GM12878 (cell line): ENCODE results near the gene DFFB. TPM values are rescaled to one million over a fixed set of nuclear protein-coding genes. Genes with fewer than 3 reads are reported as not detected.

Source experiments
- ATAC-seq: fragments of 200-7000 bp; cut with Tn5 transposase; 3 replicates; pipeline ENCODE4 v1.9.1; 2020; ENCODE audit warnings: mild to moderate bottlenecking, moderate library complexity
- BruUV-seq: library from RNA; stranded (reverse); fragments of 400-500 nt; replicated peaks from 2 replicates; lab custom pipeline; 2021; lab: Mats Ljungman, UMichigan
- CTCF ChIA-PET: fragments of 300-600 bp; sonication (Branson Sonifier 250); formaldehyde crosslinking; extraction: SDS; loops from one replicate; lab custom pipeline; 2021; ENCODE audit warnings: inconsistent platforms; lab: Yijun Ruan, JAX
- POLR2A ChIA-PET: fragments of 350-600 bp; formaldehyde crosslinking; extraction: SDS; loops from one replicate; lab custom pipeline; 2021; ENCODE audit warnings: inconsistent platforms; lab: Charles Lee
- RAD21 ChIA-PET: fragments of 300-600 bp; sonication (Branson Sonifier 250); formaldehyde crosslinking; loops from one replicate; lab custom pipeline; 2023; ENCODE audit warnings: antibody characterized with exemption; ENCODE audit not compliant: unreplicated experiment; lab: Charles Lee
- SMC1A ChIA-PET: fragments of 300-600 bp; sonication (Branson Sonifier 250); formaldehyde crosslinking; loops from one replicate; lab custom pipeline; 2023; ENCODE audit not compliant: unreplicated experiment, uncharacterized antibody; lab: Charles Lee
- DNase-seq: peaks from one replicate; pipeline ENCODE4 v3.0.0-alpha.2; 2011; ENCODE audit warnings: low read depth, low spot score
- FAIRE-seq: peaks from 3 replicates; lab custom pipeline; 2011; peaks lifted over from hg19 to GRCh38; lab: Jason Lieb, UNC
- H2AFZ ChIP-seq: 2 replicates; pipeline ENCODE4 v1.6.0; 2011; ENCODE audit warnings: low read depth, low read length, control low read depth; ENCODE audit not compliant: control insufficient read depth
- H3K27ac ChIP-seq: 2 replicates; pipeline ENCODE4 v1.5.1; 2011; ENCODE audit warnings: control low read depth; ENCODE audit not compliant: control insufficient read depth, insufficient read depth
- H3K27me3 ChIP-seq, 2 experiments: replicated peaks in 1 of 2; 2 replicates each; pipeline versions ENCODE4 v1.6.0 to v1.6.1; 2011; ENCODE audit warnings: low read length in 1 of 2; ENCODE audit not compliant: control insufficient read depth in 2 of 2, insufficient read depth in 2 of 2
- H3K36me3 ChIP-seq, 2 experiments: 2 replicates each; pipeline ENCODE4 v1.5.1; 2011; ENCODE audit warnings: low read length in 1 of 2; ENCODE audit not compliant: control insufficient read depth in 2 of 2, insufficient read depth in 2 of 2
- H3K4me1 ChIP-seq: 2 replicates; pipeline ENCODE4 v1.6.1; 2011; ENCODE audit warnings: mild to moderate bottlenecking, low read length, moderate library complexity, mixed read lengths; ENCODE audit not compliant: control insufficient read depth, insufficient read depth
- H3K4me2 ChIP-seq: 2 replicates; pipeline ENCODE4 v1.6.0; 2011; ENCODE audit warnings: control low read depth; ENCODE audit not compliant: control insufficient read depth, insufficient read depth
- H3K4me3 ChIP-seq: fragments of 200-600 bp; sonication (generic); 2 replicates; pipeline ENCODE4 v1.5.1; 2016
- H3K79me2 ChIP-seq: 2 replicates; pipeline ENCODE4 v1.6.0; 2011; ENCODE audit warnings: low read length; ENCODE audit not compliant: control insufficient read depth, insufficient read depth
- H3K9ac ChIP-seq: 2 replicates; pipeline ENCODE4 v1.8.0; 2011; ENCODE audit warnings: low read length, control low read depth, mixed read lengths; ENCODE audit not compliant: control insufficient read depth, insufficient read depth
- H3K9me3 ChIP-seq: replicated peaks from 3 replicates; pipeline ENCODE4 v1.5.1; 2011; ENCODE audit warnings: mild to moderate bottlenecking, low read length; ENCODE audit not compliant: control insufficient read depth, insufficient read depth
- H4K20me1 ChIP-seq: 2 replicates; pipeline ENCODE4 v1.6.0; 2011; ENCODE audit not compliant: control insufficient read depth, insufficient read depth
- CBFB ChIP-seq: IDR thresholded peaks from 2 replicates; pipeline ENCODE4 v1.6.1; 2016; ENCODE audit warnings: antibody characterized with exemption, low read depth
- CUX1 ChIP-seq: IDR thresholded peaks from 2 replicates; pipeline ENCODE4 v1.6.1; 2012; ENCODE audit warnings: improper control_type of control experiment, low read depth, low read length; ENCODE audit not compliant: insufficient replicate concordance
- EED ChIP-seq: sonication (generic); IDR thresholded peaks from 2 replicates; pipeline ENCODE4 v1.6.1; 2016; ENCODE audit warnings: antibody characterized with exemption, low read depth
- FOXM1 ChIP-seq: IDR thresholded peaks from 2 replicates; pipeline ENCODE4 v1.6.1; 2012; ENCODE audit warnings: low read depth, mild to moderate bottlenecking, inconsistent platforms, low read length, moderate library complexity
- HCFC1 ChIP-seq: fragments of 150-350 bp; IDR thresholded peaks from 2 replicates; pipeline ENCODE4 v1.6.1; 2014; ENCODE audit warnings: low read length
- HDAC6 ChIP-seq: fragments of 200-600 bp; sonication (generic); IDR thresholded peaks from one replicate; pipeline ENCODE4 v1.8.0; 2017; ENCODE audit warnings: antibody characterized with exemption; ENCODE audit not compliant: unreplicated experiment
- MYC ChIP-seq: IDR thresholded peaks from 2 replicates; pipeline ENCODE4 v1.6.1; 2011; ENCODE audit warnings: mild to moderate bottlenecking, low read length, moderate library complexity, inconsistent platforms; ENCODE audit not compliant: insufficient read depth, insufficient replicate concordance, insufficient read length, severe bottlenecking
- NR2C2 ChIP-seq: IDR thresholded peaks from 2 replicates; pipeline ENCODE4 v1.6.1; 2011; ENCODE audit warnings: borderline replicate concordance, low read depth; ENCODE audit not compliant: control insufficient read depth, insufficient read length
- PBX3 ChIP-seq: IDR thresholded peaks from 2 replicates; pipeline ENCODE4 v1.6.1; 2011; ENCODE audit warnings: mild to moderate bottlenecking, low read depth, low read length, moderate library complexity; ENCODE audit not compliant: insufficient replicate concordance
- POLR2A ChIP-seq: IDR thresholded peaks from 2 replicates; pipeline ENCODE4 v1.6.1; 2011; ENCODE audit warnings: low read depth, mild to moderate bottlenecking, low read length
- RAD21 ChIP-seq: IDR thresholded peaks from 2 replicates; pipeline ENCODE4 v1.6.1; 2011; ENCODE audit warnings: mild to moderate bottlenecking, low read depth, low read length, moderate library complexity; ENCODE audit not compliant: insufficient read depth
- WGBS: methylation state at CpG from one replicate; pipeline ENCODE4 v1.1.6; 2016; ENCODE audit warnings: low lambda C conversion rate; ENCODE audit not compliant: insufficient replicate concordance, insufficient coverage; ENCODE audit errors: missing lambda C conversion rate; 5-methylcytosine and 5-hydroxymethylcytosine counted together
- in situ Hi-C: fragments of 300-500 bp; cut with MboI; formaldehyde crosslinking; loops from 9 replicates; pipeline ENCODE4 v1.14.3; 2018; ENCODE audit warnings: mixed read lengths
- intact Hi-C: fragments of 100-400 bp; cut with micrococcal nuclease; formaldehyde crosslinking; loops from one replicate; pipeline ENCODE4 v1.14.2; 2022; ENCODE audit not compliant: unreplicated experiment
- polyA plus RNA-seq, 11 experiments: library from polyadenylated mRNA; depleted of rRNA in 4 of 11; unstranded in 6 of 11; stranded (reverse) in 5 of 11; fragments of >200 nt; fragmentation: Nextera tagmentation in 4 of 11; fragmentation: Illumina TruSeq in 1 of 11; extraction: Ambion mirVana in 4 of 11; extraction: Trizol in 1 of 11; gene quantifications; 1 replicate in 1 of 11; 2 replicates in 10 of 11; pipeline versions ENCODE4 v1.2.1 to v1.2.3, GENCODE V29; 2011 to 2016; ENCODE audit warnings: inconsistent platforms in 2 of 11, missing spikeins in 2 of 11, low read depth in 1 of 11
- total RNA-seq, 4 experiments: library from RNA; depleted of rRNA in 3 of 4; stranded (reverse); fragments of >200 nt in 3 of 4; fragmentation: Illumina TruSeq in 1 of 4; extraction: Trizol in 1 of 4; gene quantifications; 2 replicates each; pipeline versions ENCODE4 v1.2.1 to v1.2.3, GENCODE V29; 2013 to 2021

The DFFB gene
- total and polyA plus RNA-seq, 10 of the 15 experiments (the other 5 are each of a cell fraction or from before 2014, with no cell fraction given), result 2.7 to 10.7 (median 6.5) TPM

- Histone ChIP-seq H3K27ac (no peak overlapping the region), H3K9me3 (no peaks in the 10 kb centered on the region; the same call in 2 of the 3 replicates), H4K20me1 (no peaks in the 10 kb centered on the region)
- intact Hi-C loops, result no loop called here
- FAIRE-seq (no peak), ATAC-seq (no peak)
- POLR2A ChIA-PET, result no interaction called here
- CTCF ChIA-PET, result no interaction called here
- WGBS, result 96% methylated on average over 4 of the region's 4 CpGs
- in situ Hi-C loops, result no loop called here
- SMC1A ChIA-PET, result no interaction called here
- TF ChIP-seq POLR2A (no peak), NR2C2 (no peak)
- TF ChIP-seq, all 136 proteins: peak for 0
- Histone ChIP-seq H3K9ac (no peak overlapping the region), H3K4me1 (peaks cover 10% of the 10 kb centered on the region), H3K4me3 (no peak overlapping the region), H3K79me2 (peaks cover 30% of the 10 kb centered on the region), H3K36me3 (peaks cover 0 to 2% of the 10 kb centered on the region in 2 experiments; a peak in 1 of 4 replicates), H2AFZ (no peak overlapping the region), H3K27me3 (no peaks in the 10 kb centered on the region), H3K4me2 (no peak overlapping the region)
- RAD21 ChIA-PET, result no interaction called here
- BruUV-seq, result no TSS peak
- no peak for DNase-seq
These were observed 38.7 kb downstream of the DFFB start for GRCh38 chr1:3895951-3896325.

- ChIA-PET SMC1A (no interaction called here), CTCF (no interaction called here), POLR2A (no interaction called here), RAD21 (no interaction called here)
- Histone ChIP-seq H2AFZ (no peak overlapping the region), H3K4me3 (no peak overlapping the region), H3K27ac (no peak overlapping the region), H3K4me2 (no peak overlapping the region), H3K9me3 (no peaks in the 10 kb centered on the region; the same call in 2 of the 3 replicates), H3K36me3 (peaks cover 0 to under 1% of the 10 kb centered on the region in 2 experiments; a peak in 1 of 4 replicates), H3K9ac (no peak overlapping the region), H3K27me3 (no peaks in the 10 kb centered on the region), H3K79me2 (peaks cover 30% of the 10 kb centered on the region), H3K4me1 (peaks cover 7% of the 10 kb centered on the region), H4K20me1 (no peaks in the 10 kb centered on the region)
- no TSS peak for BruUV-seq
- WGBS, result 92% methylated on average over 7 of the region's 7 CpGs
- DNase-seq (no peak), ATAC-seq (no peak), FAIRE-seq (no peak)
- in situ Hi-C loops, result no loop called here
- intact Hi-C loops, result no loop called here
- TF ChIP-seq RAD21 (no peak), CUX1 (no peak), FOXM1 (no peak), CBFB (no peak), PBX3 (no peak), HDAC6 (no peak), EED (no peak), HCFC1 (no peak), MYC (no peak)
These were observed 39.2 kb downstream of the DFFB start for GRCh38 chr1:3896396-3897000.
